ENCODE results near the gene WDFY1.

DNA sequence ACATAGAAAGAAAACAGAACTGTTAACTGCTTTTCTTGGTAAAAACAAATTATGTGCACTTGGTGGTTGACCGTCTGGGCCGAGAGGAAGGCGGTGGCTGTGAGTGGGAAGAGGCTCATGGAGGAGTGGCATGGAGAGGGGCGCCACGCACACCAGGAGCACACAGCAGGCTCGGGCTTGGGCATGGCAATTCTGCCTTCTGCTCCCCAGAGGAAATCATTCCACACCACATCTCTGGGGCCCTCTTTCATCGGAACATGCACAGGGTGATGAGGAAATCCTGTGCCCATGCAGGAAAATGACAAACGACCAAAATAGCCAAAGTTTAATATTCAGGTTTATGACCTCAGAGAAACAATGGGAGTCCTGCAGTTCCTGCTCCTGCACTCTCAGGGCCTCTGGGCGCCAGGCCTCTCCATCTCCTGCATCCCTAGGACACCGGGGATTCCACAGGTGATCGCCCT, 26.4 kb downstream of the WDFY1 start:
- no peak for TF ChIP-seq ARNTL (CRISPR knock-in tag; IDR thresholded peaks at IDR 0.05; ENCODE audit: borderline replicate concordance, low read depth)
- TF ChIP-seq ESRRG (CRISPR knock-in tag; IDR thresholded peaks at IDR 0.05) = no peak
- TF ChIP-seq PPARA (CRISPR knock-in tag; IDR thresholded peaks at IDR 0.05; ENCODE audit: borderline replicate concordance) = no peak
- TF ChIP-seq SNAI2 (CRISPR knock-in tag; IDR thresholded peaks at IDR 0.05) = no peak
- TF ChIP-seq, protein P1, sequence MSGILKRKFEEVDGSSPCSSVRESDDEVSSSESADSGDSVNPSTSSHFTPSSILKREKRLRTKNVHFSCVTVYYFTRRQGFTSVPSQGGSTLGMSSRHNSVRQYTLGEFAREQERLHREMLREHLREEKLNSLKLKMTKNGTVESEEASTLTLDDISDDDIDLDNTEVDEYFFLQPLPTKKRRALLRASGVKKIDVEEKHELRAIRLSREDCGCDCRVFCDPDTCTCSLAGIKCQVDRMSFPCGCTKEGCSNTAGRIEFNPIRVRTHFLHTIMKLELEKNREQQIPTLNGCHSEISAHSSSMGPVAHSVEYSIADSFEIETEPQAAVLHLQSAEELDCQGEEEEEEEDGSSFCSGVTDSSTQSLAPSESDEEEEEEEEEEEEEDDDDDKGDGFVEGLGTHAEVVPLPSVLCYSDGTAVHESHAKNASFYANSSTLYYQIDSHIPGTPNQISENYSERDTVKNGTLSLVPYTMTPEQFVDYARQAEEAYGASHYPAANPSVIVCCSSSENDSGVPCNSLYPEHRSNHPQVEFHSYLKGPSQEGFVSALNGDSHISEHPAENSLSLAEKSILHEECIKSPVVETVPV (CRISPR knock-in tag; IDR thresholded peaks at IDR 0.05) = no peak
- TF ChIP-seq ZNF565 (CRISPR knock-in tag; conservative IDR thresholded peaks at IDR 0.05; ENCODE audit: low read depth) = no peak
- TF ChIP-seq ZFP3 (CRISPR knock-in tag; IDR thresholded peaks at IDR 0.05) = no peak
- TF ChIP-seq TCF4 (CRISPR knock-in tag; IDR thresholded peaks at IDR 0.05; ENCODE audit: borderline replicate concordance) = no peak
- TF ChIP-seq, protein P2, sequence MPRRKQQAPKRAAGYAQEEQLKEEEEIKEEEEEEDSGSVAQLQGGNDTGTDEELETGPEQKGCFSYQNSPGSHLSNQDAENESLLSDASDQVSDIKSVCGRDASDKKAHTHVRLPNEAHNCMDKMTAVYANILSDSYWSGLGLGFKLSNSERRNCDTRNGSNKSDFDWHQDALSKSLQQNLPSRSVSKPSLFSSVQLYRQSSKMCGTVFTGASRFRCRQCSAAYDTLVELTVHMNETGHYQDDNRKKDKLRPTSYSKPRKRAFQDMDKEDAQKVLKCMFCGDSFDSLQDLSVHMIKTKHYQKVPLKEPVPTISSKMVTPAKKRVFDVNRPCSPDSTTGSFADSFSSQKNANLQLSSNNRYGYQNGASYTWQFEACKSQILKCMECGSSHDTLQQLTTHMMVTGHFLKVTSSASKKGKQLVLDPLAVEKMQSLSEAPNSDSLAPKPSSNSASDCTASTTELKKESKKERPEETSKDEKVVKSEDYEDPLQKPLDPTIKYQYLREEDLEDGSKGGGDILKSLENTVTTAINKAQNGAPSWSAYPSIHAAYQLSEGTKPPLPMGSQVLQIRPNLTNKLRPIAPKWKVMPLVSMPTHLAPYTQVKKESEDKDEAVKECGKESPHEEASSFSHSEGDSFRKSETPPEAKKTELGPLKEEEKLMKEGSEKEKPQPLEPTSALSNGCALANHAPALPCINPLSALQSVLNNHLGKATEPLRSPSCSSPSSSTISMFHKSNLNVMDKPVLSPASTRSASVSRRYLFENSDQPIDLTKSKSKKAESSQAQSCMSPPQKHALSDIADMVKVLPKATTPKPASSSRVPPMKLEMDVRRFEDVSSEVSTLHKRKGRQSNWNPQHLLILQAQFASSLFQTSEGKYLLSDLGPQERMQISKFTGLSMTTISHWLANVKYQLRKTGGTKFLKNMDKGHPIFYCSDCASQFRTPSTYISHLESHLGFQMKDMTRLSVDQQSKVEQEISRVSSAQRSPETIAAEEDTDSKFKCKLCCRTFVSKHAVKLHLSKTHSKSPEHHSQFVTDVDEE (CRISPR knock-in tag; IDR thresholded peaks at IDR 0.05) = no peak
- TF ChIP-seq ZC3H10 (CRISPR knock-in tag; IDR thresholded peaks at IDR 0.05) = no peak
- TF ChIP-seq, protein P3, sequence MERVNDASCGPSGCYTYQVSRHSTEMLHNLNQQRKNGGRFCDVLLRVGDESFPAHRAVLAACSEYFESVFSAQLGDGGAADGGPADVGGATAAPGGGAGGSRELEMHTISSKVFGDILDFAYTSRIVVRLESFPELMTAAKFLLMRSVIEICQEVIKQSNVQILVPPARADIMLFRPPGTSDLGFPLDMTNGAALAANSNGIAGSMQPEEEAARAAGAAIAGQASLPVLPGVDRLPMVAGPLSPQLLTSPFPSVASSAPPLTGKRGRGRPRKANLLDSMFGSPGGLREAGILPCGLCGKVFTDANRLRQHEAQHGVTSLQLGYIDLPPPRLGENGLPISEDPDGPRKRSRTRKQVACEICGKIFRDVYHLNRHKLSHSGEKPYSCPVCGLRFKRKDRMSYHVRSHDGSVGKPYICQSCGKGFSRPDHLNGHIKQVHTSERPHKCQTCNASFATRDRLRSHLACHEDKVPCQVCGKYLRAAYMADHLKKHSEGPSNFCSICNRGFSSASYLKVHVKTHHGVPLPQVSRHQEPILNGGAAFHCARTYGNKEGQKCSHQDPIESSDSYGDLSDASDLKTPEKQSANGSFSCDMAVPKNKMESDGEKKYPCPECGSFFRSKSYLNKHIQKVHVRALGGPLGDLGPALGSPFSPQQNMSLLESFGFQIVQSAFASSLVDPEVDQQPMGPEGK (CRISPR knock-in tag; IDR thresholded peaks at IDR 0.05; ENCODE audit: borderline replicate concordance) = no peak
- no peak for TF ChIP-seq ZNF8 (CRISPR knock-in tag; IDR thresholded peaks at IDR 0.05)
- TF ChIP-seq TOX (CRISPR knock-in tag; IDR thresholded peaks at IDR 0.05; ENCODE audit: borderline replicate concordance) = no peak
- TF ChIP-seq, protein P4, sequence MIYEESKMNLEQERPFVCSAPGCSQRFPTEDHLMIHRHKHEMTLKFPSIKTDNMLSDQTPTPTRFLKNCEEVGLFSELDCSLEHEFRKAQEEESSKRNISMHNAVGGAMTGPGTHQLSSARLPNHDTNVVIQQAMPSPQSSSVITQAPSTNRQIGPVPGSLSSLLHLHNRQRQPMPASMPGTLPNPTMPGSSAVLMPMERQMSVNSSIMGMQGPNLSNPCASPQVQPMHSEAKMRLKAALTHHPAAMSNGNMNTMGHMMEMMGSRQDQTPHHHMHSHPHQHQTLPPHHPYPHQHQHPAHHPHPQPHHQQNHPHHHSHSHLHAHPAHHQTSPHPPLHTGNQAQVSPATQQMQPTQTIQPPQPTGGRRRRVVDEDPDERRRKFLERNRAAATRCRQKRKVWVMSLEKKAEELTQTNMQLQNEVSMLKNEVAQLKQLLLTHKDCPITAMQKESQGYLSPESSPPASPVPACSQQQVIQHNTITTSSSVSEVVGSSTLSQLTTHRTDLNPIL (CRISPR knock-in tag; IDR thresholded peaks at IDR 0.05; ENCODE audit: low read depth) = no peak

Measured in SK-N-SH treated with all-trans-retinoic acid at 6 μM for 48 hours (cell line).